Ovary (tissue), 9 donors: ENCODE measurements around the gene SCML1. TPM values are rescaled to one million over a fixed set of nuclear protein-coding genes. Genes with fewer than 3 reads are reported as not detected.
A peak's percentile ranks its signal among the peaks of the same experiment; 100 is the strongest.

ENCODE experiments used
- DNase-seq, 5 donors: peaks; one replicate each; pipeline ENCODE4 v3.0.0-alpha.2; 2019 to 2020
- H3K27ac ChIP-seq, 2 donors: fragments of 200-600 bp; one replicate each; pipeline versions ENCODE4 v1.5.1 to v1.8.0; 2019 to 2022
- H3K27me3 ChIP-seq: fragments of 200-600 bp; one replicate; pipeline ENCODE4 v1.8.0; 2022
- H3K36me3 ChIP-seq: fragments of 200-600 bp; sonication (generic); one replicate; pipeline ENCODE4 v1.5.1; 2019
- H3K4me1 ChIP-seq: one replicate; pipeline ENCODE4 v1.8.1; 2013; ENCODE audit warnings: mild to moderate bottlenecking, moderate library complexity; ENCODE audit not compliant: insufficient read depth
- H3K4me3 ChIP-seq: fragments of 200-600 bp; sonication (generic); one replicate; pipeline ENCODE4 v1.5.1; 2017
- H3K9me3 ChIP-seq, 2 donors: fragments of 200-600 bp in 1 of 2; sonication (generic) in 1 of 2; one replicate each; pipeline versions ENCODE4 v1.5.1 to v1.8.1; 2013 to 2019; ENCODE audit warnings: mild to moderate bottlenecking in 1 of 2, moderate library complexity in 1 of 2
- EP300 ChIP-seq: sonication (generic); formaldehyde crosslinking; IDR thresholded peaks from one replicate; pipeline ENCODE4 v1.6.1; 2017; ENCODE audit warnings: antibody characterized with exemption
- POLR2A ChIP-seq: fragments of 450-650 bp; IDR thresholded peaks from one replicate; pipeline ENCODE4 v1.6.1; 2017; ENCODE audit warnings: antibody characterized with exemption, mild to moderate bottlenecking, moderate library complexity
- WGBS, 3 donors: extraction: QIAGEN DNeasy Blood & Tissue Kit in 1 of 3; methylation state at CpG; one replicate each; pipeline versions ENCODE4 v1.1.5 to v1.1.7; 2013 to 2017; 5-methylcytosine and 5-hydroxymethylcytosine counted together
- intact Hi-C, 4 donors: fragments of 100-400 bp; cut with DNase I; formaldehyde crosslinking; loops; one replicate each; pipeline versions ENCODE4 v1.11.0 to v1.15.1; 2022 to 2023
- polyA plus RNA-seq, 2 donors: library from polyadenylated mRNA; stranded (reverse); fragments of 200-250 nt in 1 of 2; fragments of 350-450 nt in 1 of 2; fragmentation: Illumina TruSeq in 1 of 2; extraction: RNeasy Lipid Tissue Mini Kit (QIAGEN cat#74804) in 1 of 2; gene quantifications; one replicate each; pipeline ENCODE4 v1.2.3, GENCODE V29; 2013 to 2014
- total RNA-seq, 7 donors: library from RNA; depleted of rRNA in 2 of 7; stranded (reverse); fragments of >200 nt in 2 of 7; fragmentation: NEBNext Ultra II Directional in 3 of 7; extraction: Animal tissue kit (Norgen Biotek cat#: 25700) in 3 of 7; gene quantifications; one replicate each; pipeline versions ENCODE4 v1.1.0 to v1.2.4, GENCODE V29; 2016 to 2023
- TF ChIP-seq, protein P1 (sequence below), 3 donors: fragments of 450-650 bp in 2 of 3; fragments of 200-600 bp in 1 of 3; IDR thresholded peaks; one replicate each; pipeline versions ENCODE4 v1.5.1 to v1.8.0; 2016 to 2022; ENCODE audit warnings: antibody characterized with exemption in 3 of 3, mild to moderate bottlenecking in 1 of 3
- donor health status: DM: no; HTN: no; CAD: no; lungs with moderate emphysema.
- donor health status: DM: no; HTN: no; CAD: no.
- donor health status: Bipolar disorder and iron deficiency.
- donor health status: DM: yes; HTN: yes; CAD: no.
- donor health status: DM: no; HTN: no; CAD: no.
- donor health status: DM: yes; HTN: yes; CAD: no.

SCML1 gene
- total and polyA plus RNA-seq, 9 donors: 14.1 to 27.7 (median 21.7) TPM

DNA sequence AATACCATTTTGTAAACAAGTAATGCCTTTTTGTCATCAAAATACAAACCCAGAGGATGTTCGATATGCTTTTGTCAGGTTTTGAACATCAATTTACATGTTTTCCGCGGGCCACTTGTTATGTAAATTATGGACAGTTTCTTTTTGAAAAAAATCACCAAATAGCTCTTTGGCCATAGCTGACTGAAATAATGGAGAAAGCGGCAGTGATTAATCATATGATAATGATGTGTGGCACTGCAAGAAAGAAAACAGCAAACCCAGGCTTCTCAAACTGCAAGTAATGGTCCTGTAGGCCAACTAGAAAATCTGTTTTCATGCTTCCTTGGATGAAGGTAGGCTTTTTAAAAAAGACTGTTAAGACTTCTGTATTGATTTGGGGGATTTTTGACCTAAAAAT lies 15.6 kb upstream of the SCML1 start:
- DNase-seq: no peak
- H3K4me1 ChIP-seq: no peaks in the 10 kb centered on the region
- no peaks in the 10 kb centered on the region for H3K9me3 ChIP-seq
- H3K4me3 ChIP-seq: no peak overlapping the region
- H3K36me3 ChIP-seq: no peaks in the 10 kb centered on the region
- intact Hi-C loops: no loop called here
- TF ChIP-seq POLR2A (no peak), EP300 (no peak)
- TF ChIP-seq, protein P1, sequence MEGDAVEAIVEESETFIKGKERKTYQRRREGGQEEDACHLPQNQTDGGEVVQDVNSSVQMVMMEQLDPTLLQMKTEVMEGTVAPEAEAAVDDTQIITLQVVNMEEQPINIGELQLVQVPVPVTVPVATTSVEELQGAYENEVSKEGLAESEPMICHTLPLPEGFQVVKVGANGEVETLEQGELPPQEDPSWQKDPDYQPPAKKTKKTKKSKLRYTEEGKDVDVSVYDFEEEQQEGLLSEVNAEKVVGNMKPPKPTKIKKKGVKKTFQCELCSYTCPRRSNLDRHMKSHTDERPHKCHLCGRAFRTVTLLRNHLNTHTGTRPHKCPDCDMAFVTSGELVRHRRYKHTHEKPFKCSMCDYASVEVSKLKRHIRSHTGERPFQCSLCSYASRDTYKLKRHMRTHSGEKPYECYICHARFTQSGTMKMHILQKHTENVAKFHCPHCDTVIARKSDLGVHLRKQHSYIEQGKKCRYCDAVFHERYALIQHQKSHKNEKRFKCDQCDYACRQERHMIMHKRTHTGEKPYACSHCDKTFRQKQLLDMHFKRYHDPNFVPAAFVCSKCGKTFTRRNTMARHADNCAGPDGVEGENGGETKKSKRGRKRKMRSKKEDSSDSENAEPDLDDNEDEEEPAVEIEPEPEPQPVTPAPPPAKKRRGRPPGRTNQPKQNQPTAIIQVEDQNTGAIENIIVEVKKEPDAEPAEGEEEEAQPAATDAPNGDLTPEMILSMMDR (IDR thresholded peaks at IDR 0.05): no peak
- 63 to 74% (median 63%) methylated on average over 4 of the region's 4 CpGs for WGBS, 3 donors
- H3K27me3 ChIP-seq: no peaks in the 10 kb centered on the region
- no peak overlapping the region for H3K27ac ChIP-seq

DNA sequence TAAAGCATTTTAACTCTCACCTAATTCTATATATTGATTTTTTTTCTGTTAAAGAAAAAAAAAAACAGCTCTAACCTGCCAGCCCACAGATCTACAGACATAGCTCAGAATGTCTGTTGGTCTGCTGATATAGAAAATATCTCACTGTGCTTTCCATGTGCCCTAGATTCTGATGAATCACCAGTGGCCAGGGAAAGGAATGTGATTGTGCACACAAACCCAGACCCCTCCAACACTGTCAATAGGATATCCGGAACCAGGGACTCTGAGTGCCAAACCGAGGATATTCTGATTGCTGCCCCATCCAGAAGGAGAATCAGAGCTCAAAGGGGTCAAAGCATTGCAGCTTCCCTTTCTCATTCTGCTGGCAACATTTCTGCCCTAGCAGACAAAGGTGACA lies 12.1 kb upstream of the SCML1 start:
- H3K27ac ChIP-seq: no peak overlapping the region
- no peak for DNase-seq
- no peak overlapping the region for H3K4me3 ChIP-seq
- H3K9me3 ChIP-seq: no peaks in the 10 kb centered on the region
- intact Hi-C loops: no loop called here
- no peaks in the 10 kb centered on the region for H3K36me3 ChIP-seq
- WGBS, 3 donors: 80 to 84% (median 84%) methylated on average over 2 of the region's 2 CpGs
- no peaks in the 10 kb centered on the region for H3K27me3 ChIP-seq
- TF ChIP-seq POLR2A (no peak), EP300 (no peak)
- TF ChIP-seq, protein P1 (IDR thresholded peaks at IDR 0.05): no peak
- H3K4me1 ChIP-seq: no peaks in the 10 kb centered on the region

DNA sequence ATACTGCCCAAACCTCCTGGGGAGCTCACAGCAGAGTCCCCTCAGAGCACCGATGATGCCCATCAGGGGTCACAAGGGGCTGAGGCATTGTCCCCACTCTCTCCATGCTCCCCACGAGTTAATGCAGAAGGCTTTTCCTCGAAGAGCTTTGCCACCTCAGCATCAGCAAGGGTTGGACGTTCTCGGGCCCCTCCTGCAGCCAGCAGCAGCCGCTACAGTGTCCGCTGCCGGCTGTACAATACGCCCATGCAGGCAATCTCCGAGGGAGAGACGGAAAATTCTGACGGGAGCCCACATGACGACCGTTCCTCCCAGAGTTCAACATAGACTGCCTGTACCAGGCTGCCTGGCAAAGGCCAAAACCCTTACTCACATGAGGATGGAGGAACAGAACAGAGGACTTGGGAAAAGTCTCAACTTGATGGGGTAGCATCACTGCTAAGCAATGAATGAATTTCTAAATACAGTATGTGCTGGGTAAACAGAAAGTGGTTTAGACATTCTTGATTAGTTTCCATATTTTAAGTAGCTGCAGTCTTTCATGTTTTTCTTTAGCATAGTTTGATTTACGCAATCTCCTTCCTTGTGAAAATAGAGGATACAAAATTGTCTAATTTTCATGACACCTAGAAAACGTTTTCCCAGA lies 5.0 kb upstream of the SCML1 start:
- no peak overlapping the region for H3K27ac ChIP-seq
- H3K4me1 ChIP-seq: no peaks in the 10 kb centered on the region
- no peaks in the 10 kb centered on the region for H3K27me3 ChIP-seq
- whole genome bisulfite sequencing, 3 donors: 75 to 80% (median 76%) methylated on average over 16 of the region's 16 CpGs
- TF ChIP-seq, protein P1 (IDR thresholded peaks at IDR 0.05): no peak
- TF ChIP-seq POLR2A: no peak
- TF ChIP-seq EP300: no peak
- no peaks in the 10 kb centered on the region for H3K9me3 ChIP-seq
- no peaks in the 10 kb centered on the region for H3K36me3 ChIP-seq
- H3K4me3 ChIP-seq: no peak overlapping the region
- intact Hi-C loops: no loop called here
- DNase-seq: no peak

DNA sequence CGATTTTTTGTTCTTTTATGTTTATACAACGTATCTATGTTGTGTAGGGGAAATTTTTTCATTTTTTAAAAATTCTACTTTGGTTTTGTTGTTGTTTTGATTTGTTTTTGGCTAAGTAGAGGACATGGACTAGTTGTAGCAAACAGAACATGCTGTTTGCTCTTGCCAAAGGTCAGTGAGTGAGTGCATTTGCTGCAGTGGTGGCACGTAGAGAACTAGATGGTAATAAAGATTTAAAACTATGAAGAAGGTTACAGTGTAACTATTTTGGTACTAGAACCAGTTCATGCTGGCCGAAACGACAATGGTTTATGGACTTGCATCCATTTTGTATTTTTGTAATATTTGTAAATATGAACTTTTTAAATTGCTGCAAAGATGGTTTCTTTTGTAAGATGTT lies 1.9 kb upstream of the SCML1 start:
- WGBS, 3 donors: 34 to 41% (median 36%) methylated on average over 5 of the region's 5 CpGs
- no peaks in the 10 kb centered on the region for H3K4me1 ChIP-seq
- no peak overlapping the region for H3K4me3 ChIP-seq
- TF ChIP-seq POLR2A: no peak
- TF ChIP-seq EP300: no peak
- TF ChIP-seq, protein P1 (IDR thresholded peaks at IDR 0.05): no peak
- intact Hi-C loops: no loop called here
- H3K27me3 ChIP-seq: no peaks in the 10 kb centered on the region
- H3K9me3 ChIP-seq: no peaks in the 10 kb centered on the region
- H3K36me3 ChIP-seq: no peaks in the 10 kb centered on the region
- H3K27ac ChIP-seq: peak overlapping the region in 1 of 2 donors; percentile 69
- DNase-seq: no peak
